H9 (cell line): Measurements from ENCODE around the gene MALT1. TPM values are rescaled to one million over a fixed set of nuclear protein-coding genes. Genes with fewer than 3 reads are reported as not detected.

Source experiments
- DNase-seq: peaks from one replicate; pipeline ENCODE4 v3.0.0-alpha.2; 2017
- H2AFZ ChIP-seq: one replicate; pipeline ENCODE4 v1.6.1; 2013; ENCODE audit warnings: mild to moderate bottlenecking, low read length, control low read depth, moderate library complexity
- H2AK5ac ChIP-seq: 2 replicates; pipeline ENCODE4 v1.6.1; 2013; ENCODE audit warnings: low read length, control low read depth, mixed read lengths; ENCODE audit not compliant: insufficient read length
- H2BK120ac ChIP-seq: one replicate; pipeline ENCODE4 v1.6.1; 2013; ENCODE audit warnings: low read depth, mild to moderate bottlenecking, low read length, control low read depth, inconsistent platforms; ENCODE audit not compliant: poor library complexity, severe bottlenecking
- H2BK12ac ChIP-seq: 2 replicates; pipeline ENCODE4 v1.6.1; 2013; ENCODE audit warnings: low read length, control low read depth, mixed read lengths, low read depth; ENCODE audit not compliant: insufficient read length
- H2BK15ac ChIP-seq: 2 replicates; pipeline ENCODE4 v1.6.1; 2013; ENCODE audit warnings: low read depth, low read length, control low read depth
- H2BK20ac ChIP-seq: one replicate; pipeline ENCODE4 v1.6.1; 2013; ENCODE audit warnings: low read depth, mild to moderate bottlenecking, low read length, control low read depth, inconsistent platforms; ENCODE audit not compliant: poor library complexity, severe bottlenecking
- H2BK5ac ChIP-seq: 2 replicates; pipeline ENCODE4 v1.6.1; 2013; ENCODE audit warnings: low read length, control low read depth, mixed read lengths; ENCODE audit not compliant: insufficient read length
- H3K14ac ChIP-seq: 2 replicates; pipeline ENCODE4 v1.6.1; 2013; ENCODE audit warnings: low read length, control low read depth; ENCODE audit not compliant: insufficient read depth
- H3K18ac ChIP-seq: 2 replicates; pipeline ENCODE4 v1.6.1; 2013; ENCODE audit warnings: low read depth, mild to moderate bottlenecking, mixed read lengths, low read length, control low read depth; ENCODE audit not compliant: insufficient read length
- H3K23ac ChIP-seq: 2 replicates; pipeline ENCODE4 v1.6.1; 2013; ENCODE audit warnings: low read length, control low read depth, mixed read lengths, low read depth; ENCODE audit not compliant: insufficient read length
- H3K23me2 ChIP-seq: 2 replicates; pipeline ENCODE4 v1.6.1; 2013; ENCODE audit warnings: low read depth, mild to moderate bottlenecking, mixed read lengths, low read length, control low read depth; ENCODE audit not compliant: insufficient read length, poor library complexity, severe bottlenecking
- H3K27ac ChIP-seq: 2 replicates; pipeline ENCODE4 v1.5.1; 2013; ENCODE audit warnings: low read length, control low read depth, mixed read lengths, low read depth; ENCODE audit not compliant: insufficient read length
- H3K27me3 ChIP-seq: 2 replicates; pipeline ENCODE4 v1.6.1; 2013; ENCODE audit warnings: low read length, control low read depth, inconsistent platforms; ENCODE audit not compliant: insufficient read depth
- H3K4ac ChIP-seq: 2 replicates; pipeline ENCODE4 v1.6.1; 2013; ENCODE audit warnings: low read depth, mild to moderate bottlenecking, control low read depth, inconsistent platforms, low read length, moderate library complexity
- H3K4me1 ChIP-seq: 2 replicates; pipeline ENCODE4 v1.6.1; 2013; ENCODE audit warnings: low read length, control low read depth, inconsistent platforms; ENCODE audit not compliant: insufficient read depth
- H3K4me2 ChIP-seq: 2 replicates; pipeline ENCODE4 v1.6.1; 2013; ENCODE audit warnings: low read length, control low read depth, mixed read lengths; ENCODE audit not compliant: insufficient read length, insufficient read depth
- H3K56ac ChIP-seq: 2 replicates; pipeline ENCODE4 v1.6.1; 2013; ENCODE audit warnings: low read depth, mild to moderate bottlenecking, mixed read lengths, low read length, control low read depth; ENCODE audit not compliant: insufficient read length
- H3K79me1 ChIP-seq: 2 replicates; pipeline ENCODE4 v1.6.1; 2013; ENCODE audit warnings: low read depth, mild to moderate bottlenecking, moderate library complexity, low read length, control low read depth, inconsistent platforms; ENCODE audit not compliant: insufficient read depth, poor library complexity, severe bottlenecking
- H3K79me2 ChIP-seq: 2 replicates; pipeline ENCODE4 v1.6.1; 2013; ENCODE audit warnings: low read length, control low read depth, inconsistent platforms; ENCODE audit not compliant: insufficient read depth
- H3K9ac ChIP-seq: 2 replicates; pipeline ENCODE4 v1.6.1; 2013; ENCODE audit warnings: low read length, control low read depth, mixed read lengths; ENCODE audit not compliant: insufficient read length; ENCODE audit errors: extremely low read depth
- H3K9me3 ChIP-seq: one replicate; pipeline ENCODE4 v1.6.1; 2013; ENCODE audit warnings: low read depth, low read length, inconsistent platforms; ENCODE audit not compliant: control insufficient read depth
- H3T11ph ChIP-seq: one replicate; pipeline ENCODE4 v1.6.1; 2013; ENCODE audit warnings: mild to moderate bottlenecking, low read length, control low read depth, inconsistent platforms
- H4K20me1 ChIP-seq: one replicate; pipeline ENCODE4 v1.6.1; 2013; ENCODE audit not compliant: control insufficient read depth, insufficient read length, insufficient read depth
- H4K5ac ChIP-seq: 2 replicates; pipeline ENCODE4 v1.6.1; 2013; ENCODE audit warnings: low read depth, mild to moderate bottlenecking, mixed read lengths, low read length, control low read depth; ENCODE audit not compliant: insufficient read length
- H4K8ac ChIP-seq: replicated peaks from 2 replicates; pipeline ENCODE4 v1.6.1; 2013; ENCODE audit warnings: low read length, control low read depth, mixed read lengths, low read depth; ENCODE audit not compliant: insufficient read length
- H4K91ac ChIP-seq: 2 replicates; pipeline ENCODE4 v1.6.1; 2013; ENCODE audit warnings: low read depth, mild to moderate bottlenecking, moderate library complexity, mixed read lengths, low read length, control low read depth; ENCODE audit not compliant: insufficient read length
- H3K27ac Mint-ChIP-seq, 3 experiments: 2 replicates in 2 of 3; 3 replicates in 1 of 3; pipeline ENCODE4 v1.8.0; 2020 to 2021; ENCODE audit warnings: mixed read lengths in 3 of 3, mild to moderate bottlenecking in 1 of 3, moderate library complexity in 1 of 3
- H3K27me3 Mint-ChIP-seq: 2 replicates; pipeline ENCODE4 v1.8.0; 2021; ENCODE audit warnings: low read depth, mild to moderate bottlenecking, moderate library complexity, mixed read lengths
- H3K36me3 Mint-ChIP-seq, 3 experiments: 2 replicates in 2 of 3; 3 replicates in 1 of 3; pipeline ENCODE4 v1.8.0; 2020 to 2021; ENCODE audit warnings: low read depth in 3 of 3, mixed read lengths in 3 of 3; ENCODE audit not compliant: insufficient read depth in 1 of 3
- H3K4me1 Mint-ChIP-seq, 2 experiments: 2 replicates each; pipeline ENCODE4 v1.8.0; 2020; ENCODE audit warnings: mixed read lengths in 2 of 2
- H3K4me3 Mint-ChIP-seq, 2 experiments: 2 replicates in 1 of 2; 3 replicates in 1 of 2; pipeline ENCODE4 v1.8.0; 2020 to 2021; ENCODE audit warnings: mild to moderate bottlenecking in 2 of 2, mixed read lengths in 2 of 2, moderate library complexity in 1 of 2
- H3K9me3 Mint-ChIP-seq, 2 experiments: 2 replicates in 1 of 2; 3 replicates in 1 of 2; pipeline ENCODE4 v1.8.0; 2020; ENCODE audit warnings: mild to moderate bottlenecking in 2 of 2, mixed read lengths in 2 of 2, moderate library complexity in 1 of 2
- WGBS: extraction: QIAGEN DNeasy Blood & Tissue Kit; methylation state at CpG from one replicate; pipeline ENCODE4 v1.1.7; 2013; ENCODE audit warnings: missing lambda C conversion rate, low lambda C conversion rate, mixed read lengths; ENCODE audit not compliant: insufficient read length; ENCODE audit errors: extremely low coverage; 5-methylcytosine and 5-hydroxymethylcytosine counted together
- total RNA-seq: library from RNA; stranded (reverse); gene quantifications from 2 replicates; pipeline ENCODE4 v1.2.1, GENCODE V29; 2021
- TF ChIP-seq, protein P1 (sequence below): fragments of 200-600 bp; sonication (generic); conservative IDR thresholded peaks from 3 replicates; pipeline ENCODE4 v1.8.0; 2021; ENCODE audit warnings: antibody characterized with exemption, mild to moderate bottlenecking

MALT1 gene
- total RNA-seq, 1 experiment from 2014 or later: 18.1 TPM

DNA sequence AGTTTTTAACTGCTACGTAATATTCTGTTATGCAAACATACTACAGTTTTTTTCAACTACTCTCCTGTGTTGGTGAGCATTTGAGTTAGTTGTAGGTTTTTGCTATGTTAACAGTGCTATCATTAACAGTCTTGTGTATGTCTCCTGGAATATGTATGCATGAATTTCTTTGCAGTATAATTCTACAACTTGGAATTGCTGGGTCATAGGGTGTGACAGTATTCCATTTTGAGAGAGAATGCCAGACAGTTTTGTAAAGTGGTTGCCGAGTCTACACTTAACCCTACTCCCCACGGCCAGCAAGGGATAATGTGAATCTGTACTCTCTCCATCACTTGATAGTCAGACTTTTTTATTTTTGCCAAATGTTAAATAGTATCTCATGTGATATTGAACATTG lies 67.1 kb downstream of the MALT1 start:
- TF ChIP-seq, protein P1, sequence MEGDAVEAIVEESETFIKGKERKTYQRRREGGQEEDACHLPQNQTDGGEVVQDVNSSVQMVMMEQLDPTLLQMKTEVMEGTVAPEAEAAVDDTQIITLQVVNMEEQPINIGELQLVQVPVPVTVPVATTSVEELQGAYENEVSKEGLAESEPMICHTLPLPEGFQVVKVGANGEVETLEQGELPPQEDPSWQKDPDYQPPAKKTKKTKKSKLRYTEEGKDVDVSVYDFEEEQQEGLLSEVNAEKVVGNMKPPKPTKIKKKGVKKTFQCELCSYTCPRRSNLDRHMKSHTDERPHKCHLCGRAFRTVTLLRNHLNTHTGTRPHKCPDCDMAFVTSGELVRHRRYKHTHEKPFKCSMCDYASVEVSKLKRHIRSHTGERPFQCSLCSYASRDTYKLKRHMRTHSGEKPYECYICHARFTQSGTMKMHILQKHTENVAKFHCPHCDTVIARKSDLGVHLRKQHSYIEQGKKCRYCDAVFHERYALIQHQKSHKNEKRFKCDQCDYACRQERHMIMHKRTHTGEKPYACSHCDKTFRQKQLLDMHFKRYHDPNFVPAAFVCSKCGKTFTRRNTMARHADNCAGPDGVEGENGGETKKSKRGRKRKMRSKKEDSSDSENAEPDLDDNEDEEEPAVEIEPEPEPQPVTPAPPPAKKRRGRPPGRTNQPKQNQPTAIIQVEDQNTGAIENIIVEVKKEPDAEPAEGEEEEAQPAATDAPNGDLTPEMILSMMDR: no peak
- Histone ChIP-seq H3K18ac (no peak overlapping the region), H3T11ph (no peak overlapping the region), H3K9me3 (no peaks in the 10 kb centered on the region), H4K91ac (no peak overlapping the region), H2BK15ac (no peak overlapping the region), H2BK5ac (no peak overlapping the region), H3K27me3 (no peaks in the 10 kb centered on the region), H2BK120ac (no peak overlapping the region), H3K4ac (no peak overlapping the region), H2AFZ (no peak overlapping the region), H3K23ac (no peak overlapping the region), H3K79me1 (no peaks in the 10 kb centered on the region), H2AK5ac (no peak overlapping the region), H3K23me2 (no peaks in the 10 kb centered on the region), H3K9ac (no peak overlapping the region), H4K20me1 (no peaks in the 10 kb centered on the region), H4K8ac (no peak overlapping the region), H3K14ac (no peak overlapping the region), H3K27ac (no peak overlapping the region), H3K4me1 (no peaks in the 10 kb centered on the region), H2BK20ac (no peak overlapping the region), H3K56ac (no peak overlapping the region), H2BK12ac (no peak overlapping the region), H3K4me2 (no peak overlapping the region), H4K5ac (no peak overlapping the region), H3K79me2 (no peaks in the 10 kb centered on the region)
- no peak overlapping the region for H3K4me3 Mint-ChIP-seq
- H3K9me3 Mint-ChIP-seq: no peaks in the 10 kb centered on the region
- H3K27me3 Mint-ChIP-seq: no peaks in the 10 kb centered on the region
- H3K27ac Mint-ChIP-seq: no peak overlapping the region
- H3K36me3 Mint-ChIP-seq: peaks cover 0 to 35% (median 31%) of the 10 kb centered on the region in 3 experiments; a peak in 6 of 7 replicates
- H3K4me1 Mint-ChIP-seq: no peaks in the 10 kb centered on the region
- no CpG with 5 or more reads among the region's 3 CpGs for WGBS
- DNase-seq: no peak
